ENCODE measurements around the gene TSHZ1.

The TSHZ1 gene

GRCh38 chr18:75277610-75277928, 67.0 kb downstream of the TSHZ1 start:
- Histone ChIP-seq H3K4me3 (ENCODE audit: low read depth, low read length) (no peak overlapping the region), H3K36me3 (ENCODE audit: control insufficient read depth in 2 of 2, insufficient read depth in 1 of 2, low read length in 2 of 2) (no peaks in the 10 kb centered on the region), H3K27ac (ENCODE audit: extremely low read depth, low read depth, low read length) (no peak overlapping the region), H3K9me3 (ENCODE audit: control insufficient read depth, insufficient read depth, low read depth, low read length) (no peaks in the 10 kb centered on the region), H3K4me1 (ENCODE audit: control insufficient read depth, insufficient read depth, low read length) (peaks cover 6% of the 10 kb centered on the region; the same call in 1 of the 2 replicates)
- ChIA-PET POLR2A (no interaction called here), CTCF (no interaction called here)
- no peak for TF ChIP-seq REST (tag by site-specific recombination; IDR thresholded peaks at IDR 0.05)
- no peak for TF ChIP-seq ZNF777 (tag by site-specific recombination; IDR thresholded peaks at IDR 0.05; ENCODE audit: borderline replicate concordance)
- no peak for TF ChIP-seq PRDM1 (tag by site-specific recombination; IDR thresholded peaks at IDR 0.05)
- TF ChIP-seq ZSCAN23 (tag by site-specific recombination; IDR thresholded peaks at IDR 0.05), result no peak

DNA sequence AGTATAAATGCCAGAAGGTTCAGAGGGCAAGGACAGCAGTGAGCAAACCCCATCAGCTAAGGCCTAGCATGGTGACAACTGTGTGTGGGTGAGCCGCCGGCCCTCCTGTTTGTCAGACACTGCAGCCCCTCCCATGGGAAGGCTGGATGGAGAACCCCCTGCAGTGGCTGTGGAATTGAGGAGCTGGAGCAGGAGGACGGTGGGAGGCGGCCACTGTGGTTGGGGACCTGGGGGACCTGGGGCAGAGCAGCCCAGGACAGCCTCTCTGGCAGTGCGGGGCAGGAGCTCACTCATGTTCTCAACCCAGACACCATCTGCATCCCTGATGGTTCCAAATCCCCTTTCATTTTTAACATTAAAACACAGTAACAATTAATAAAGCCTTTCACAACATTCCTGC, 68.8 kb downstream of the TSHZ1 start:
- POLR2A ChIA-PET, result no interaction called here
- TF ChIP-seq ZNF280C (tag by site-specific recombination; IDR thresholded peaks at IDR 0.05) (no peak), PBX3 (CRISPR knock-in tag; IDR thresholded peaks at IDR 0.05) (no peak), ZNF558 (tag by site-specific recombination; IDR thresholded peaks at IDR 0.05) (no peak), ZNF214 (tag by site-specific recombination; IDR thresholded peaks at IDR 0.05; ENCODE audit: borderline replicate concordance) (no peak), ZNF366 (tag by site-specific recombination; conservative IDR thresholded peaks at IDR 0.05) (no peak)
- TF ChIP-seq, protein P1, sequence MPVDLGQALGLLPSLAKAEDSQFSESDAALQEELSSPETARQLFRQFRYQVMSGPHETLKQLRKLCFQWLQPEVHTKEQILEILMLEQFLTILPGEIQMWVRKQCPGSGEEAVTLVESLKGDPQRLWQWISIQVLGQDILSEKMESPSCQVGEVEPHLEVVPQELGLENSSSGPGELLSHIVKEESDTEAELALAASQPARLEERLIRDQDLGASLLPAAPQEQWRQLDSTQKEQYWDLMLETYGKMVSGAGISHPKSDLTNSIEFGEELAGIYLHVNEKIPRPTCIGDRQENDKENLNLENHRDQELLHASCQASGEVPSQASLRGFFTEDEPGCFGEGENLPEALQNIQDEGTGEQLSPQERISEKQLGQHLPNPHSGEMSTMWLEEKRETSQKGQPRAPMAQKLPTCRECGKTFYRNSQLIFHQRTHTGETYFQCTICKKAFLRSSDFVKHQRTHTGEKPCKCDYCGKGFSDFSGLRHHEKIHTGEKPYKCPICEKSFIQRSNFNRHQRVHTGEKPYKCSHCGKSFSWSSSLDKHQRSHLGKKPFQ (tag by site-specific recombination; IDR thresholded peaks at IDR 0.05), result no peak
- Histone ChIP-seq H3K27ac (ENCODE audit: extremely low read depth, low read depth, low read length) (no peak overlapping the region), H3K36me3 (ENCODE audit: control insufficient read depth in 2 of 2, insufficient read depth in 1 of 2, low read length in 2 of 2) (no peaks in the 10 kb centered on the region), H3K4me1 (ENCODE audit: control insufficient read depth, insufficient read depth, low read length) (peaks cover 6% of the 10 kb centered on the region; the same call in 1 of the 2 replicates), H3K4me3 (ENCODE audit: low read depth, low read length) (no peak overlapping the region), H3K9me3 (ENCODE audit: control insufficient read depth, insufficient read depth, low read depth, low read length) (no peaks in the 10 kb centered on the region)
- CTCF ChIA-PET, result interaction anchor here (0.6 kb wide), 1 partner anchor 146 kb away, joined by 4 read pairs; no protein-coding TSS in a partner anchor

DNA sequence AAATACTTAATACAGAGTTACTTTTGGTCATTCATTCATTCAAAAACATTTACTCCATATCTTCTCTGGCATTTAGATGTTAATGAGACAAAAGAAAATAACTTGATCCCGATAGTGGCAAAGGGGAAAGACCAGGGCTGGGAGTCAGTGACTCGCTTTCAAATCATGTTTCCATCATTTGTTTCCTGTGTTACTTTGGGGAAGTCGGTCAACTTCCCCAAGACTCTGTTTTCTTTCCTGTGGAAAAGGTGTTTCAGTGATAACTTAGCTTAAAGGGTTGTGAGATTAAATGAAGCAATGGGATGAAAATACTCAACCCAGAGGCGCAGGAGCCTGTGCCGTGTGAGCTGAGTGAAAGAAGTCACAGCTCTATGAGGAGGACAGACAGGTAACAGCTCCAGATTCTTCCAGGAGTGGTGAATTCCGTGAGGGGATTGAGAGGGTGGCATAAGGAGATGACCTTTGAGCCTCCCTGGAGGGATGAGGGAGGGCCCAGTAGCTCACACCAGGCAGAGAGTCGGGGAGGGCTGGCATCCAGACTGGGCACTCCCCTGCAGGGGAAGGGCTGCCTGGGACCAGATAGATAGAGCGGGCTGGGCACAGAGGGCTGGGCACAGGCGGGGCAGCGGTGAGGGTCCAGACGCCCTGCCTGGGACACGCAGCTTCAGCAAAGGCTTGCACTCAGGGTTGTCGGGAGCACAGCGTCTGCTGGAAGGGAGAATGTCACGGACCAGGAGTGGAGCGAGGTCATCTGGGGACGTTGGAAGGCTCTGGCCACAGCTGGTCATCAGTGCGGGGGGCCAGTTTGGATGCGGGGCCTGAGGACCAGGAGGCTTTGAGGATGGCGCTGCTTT, 70.1 kb downstream of the TSHZ1 start:
- H3K4me3 ChIP-seq (ENCODE audit: low read depth, low read length), result no peak overlapping the region
- CTCF ChIA-PET, result interaction anchor here (0.5 kb wide), 1 partner anchor 111 kb away, joined by 3 read pairs; no protein-coding TSS in a partner anchor
- TF ChIP-seq, protein P2, sequence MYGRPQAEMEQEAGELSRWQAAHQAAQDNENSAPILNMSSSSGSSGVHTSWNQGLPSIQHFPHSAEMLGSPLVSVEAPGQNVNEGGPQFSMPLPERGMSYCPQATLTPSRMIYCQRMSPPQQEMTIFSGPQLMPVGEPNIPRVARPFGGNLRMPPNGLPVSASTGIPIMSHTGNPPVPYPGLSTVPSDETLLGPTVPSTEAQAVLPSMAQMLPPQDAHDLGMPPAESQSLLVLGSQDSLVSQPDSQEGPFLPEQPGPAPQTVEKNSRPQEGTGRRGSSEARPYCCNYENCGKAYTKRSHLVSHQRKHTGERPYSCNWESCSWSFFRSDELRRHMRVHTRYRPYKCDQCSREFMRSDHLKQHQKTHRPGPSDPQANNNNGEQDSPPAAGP (tag by site-specific recombination; IDR thresholded peaks at IDR 0.05), result no peak
- no peak for TF ChIP-seq ZNF423 (tag by site-specific recombination; IDR thresholded peaks at IDR 0.05)
- TF ChIP-seq ZNF266 (tag by site-specific recombination; IDR thresholded peaks at IDR 0.05; ENCODE audit: low read depth), result no peak
- TF ChIP-seq HIC1 (tag by site-specific recombination; IDR thresholded peaks at IDR 0.05), result no peak
- TF ChIP-seq, protein P3, sequence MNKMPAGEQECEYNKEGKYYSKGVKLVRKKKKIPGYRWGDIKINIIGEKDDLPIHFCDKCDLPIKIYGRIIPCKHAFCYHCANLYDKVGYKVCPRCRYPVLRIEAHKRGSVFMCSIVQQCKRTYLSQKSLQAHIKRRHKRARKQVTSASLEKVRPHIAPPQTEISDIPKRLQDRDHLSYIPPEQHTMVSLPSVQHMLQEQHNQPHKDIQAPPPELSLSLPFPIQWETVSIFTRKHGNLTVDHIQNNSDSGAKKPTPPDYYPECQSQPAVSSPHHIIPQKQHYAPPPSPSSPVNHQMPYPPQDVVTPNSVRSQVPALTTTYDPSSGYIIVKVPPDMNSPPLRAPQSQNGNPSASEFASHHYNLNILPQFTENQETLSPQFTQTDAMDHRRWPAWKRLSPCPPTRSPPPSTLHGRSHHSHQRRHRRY (tag by site-specific recombination; IDR thresholded peaks at IDR 0.05), result no peak
- no peak for TF ChIP-seq SP3 (tag by site-specific recombination; IDR thresholded peaks at IDR 0.05)

More for the DNA sequence above, 70.1 kb downstream of the TSHZ1 start:
- Histone ChIP-seq H3K27ac (ENCODE audit: extremely low read depth, low read depth, low read length) (no peak overlapping the region), H3K9me3 (ENCODE audit: control insufficient read depth, insufficient read depth, low read depth, low read length) (no peaks in the 10 kb centered on the region), H3K4me1 (ENCODE audit: control insufficient read depth, insufficient read depth, low read length) (no peaks in the 10 kb centered on the region), H3K36me3 (ENCODE audit: control insufficient read depth in 2 of 2, insufficient read depth in 1 of 2, low read length in 2 of 2) (peaks cover 0 to 8% of the 10 kb centered on the region in 2 experiments; a peak in 1 of 3 replicates)
- POLR2A ChIA-PET, result no interaction called here

All from HEK293 (cell line).